ENCODE measurements around the gene U2AF2.

DNA sequence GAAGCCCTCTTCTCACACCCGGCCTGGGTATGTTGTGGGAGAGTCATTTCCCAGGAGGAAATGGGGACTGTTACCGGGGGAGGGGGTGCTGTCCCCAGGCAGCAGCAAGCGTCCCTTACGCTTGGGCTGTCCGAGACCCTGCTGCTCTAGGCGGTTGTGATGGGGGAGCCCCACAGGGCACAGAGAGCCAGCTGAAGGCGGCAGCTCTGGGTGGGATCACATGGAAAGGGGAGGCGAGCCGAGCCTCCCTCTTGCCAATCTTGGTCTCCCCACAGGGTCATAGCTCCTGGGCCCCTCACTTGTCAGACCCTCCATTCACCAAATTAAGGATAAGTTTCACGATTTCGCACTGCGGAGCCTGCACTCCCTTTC lies 42.2 kb downstream of the U2AF2 start:
- TF ChIP-seq EZH2 (IDR thresholded peaks at IDR 0.05; ENCODE audit: insufficient read depth, poor library complexity, severe bottlenecking): no peak
- TF ChIP-seq EZH2phosphoT487 (IDR thresholded peaks at IDR 0.05; ENCODE audit: insufficient read depth, low read depth): no peak

All from GM23248 (cell line).